ENCODE measurements around the gene BCHE.

GRCh38 chr3:165778456-165778855 lies 58.8 kb downstream of the BCHE start:
- no peak for TF ChIP-seq CTCF (IDR thresholded peaks at IDR 0.05)
- no peak for TF ChIP-seq POLR2AphosphoS5 (IDR thresholded peaks at IDR 0.05)
- TF ChIP-seq POLR2A (IDR thresholded peaks at IDR 0.05): no peak
